Esophagus squamous epithelium (tissue), 4 donors: ENCODE data around the gene PPP1R12C.

Experiments used
- CTCF ChIP-seq, 6 experiments: fragments of 450-650 bp in 4 of 6; fragments of 200-600 bp in 2 of 6; sonication (generic) in 2 of 6; IDR thresholded peaks; one replicate each; pipeline ENCODE4 v1.5.1; 2016 to 2019; ENCODE audit warnings: antibody characterized with exemption in 6 of 6, mild to moderate bottlenecking in 4 of 6, moderate library complexity in 4 of 6
- POLR2A ChIP-seq, 4 donors: fragments of 450-650 bp; IDR thresholded peaks; one replicate each; pipeline ENCODE4 v1.6.1; 2017; ENCODE audit warnings: antibody characterized with exemption in 4 of 4, mild to moderate bottlenecking in 4 of 4, moderate library complexity in 3 of 4

- peak; percentile 34 to 87 (median 54) for TF ChIP-seq CTCF (IDR thresholded peaks at IDR 0.05)
- no peak for TF ChIP-seq POLR2A (IDR thresholded peaks at IDR 0.05)
Observed at GRCh38 chr19:55088543-55089341, 28.7 kb downstream of the PPP1R12C start.
